K562 (cell line): ENCODE data around the gene BCL10. TPM values are rescaled to one million over a fixed set of nuclear protein-coding genes. Genes with fewer than 3 reads are reported as not detected.

Experiments used
- ARID2 ChIP-seq: fragments of 450-650 bp; IDR thresholded peaks from 2 replicates; pipeline ENCODE4 v1.6.1; 2017; ENCODE audit warnings: antibody characterized with exemption, mild to moderate bottlenecking
- BRD4 ChIP-seq: fragments of 200-600 bp; sonication (generic); IDR thresholded peaks from 2 replicates; pipeline ENCODE4 v1.6.1; 2017; ENCODE audit warnings: inconsistent platforms
- CEBPB ChIP-seq: fragments of 450-650 bp; IDR thresholded peaks from 2 replicates; pipeline ENCODE4 v1.6.1; 2016; ENCODE audit warnings: missing genetic modification characterization, missing compliant biosample characterization
- POLR2G ChIP-seq: fragments of 200-400 bp; formaldehyde crosslinking; IDR thresholded peaks from 2 replicates; pipeline ENCODE4 v1.6.1; 2017; ENCODE audit warnings: low read depth, mild to moderate bottlenecking, antibody characterized with exemption, low read length, moderate library complexity
- SMARCE1 ChIP-seq: fragments of 450-650 bp; IDR thresholded peaks from 2 replicates; pipeline ENCODE4 v1.7.1; 2016; ENCODE audit warnings: mild to moderate bottlenecking
- ZNF717 ChIP-seq: fragments of 250-450 bp; sonication (Bioruptor Pico); IDR thresholded peaks from 2 replicates; pipeline ENCODE4 v1.5.0; 2021
- polyA plus RNA-seq, 8 experiments: library from polyadenylated mRNA; depleted of rRNA in 4 of 8; stranded (reverse) in 5 of 8; unstranded in 3 of 8; fragments of >200 nt; fragmentation: Nextera tagmentation in 2 of 8; fragmentation: Illumina TruSeq in 1 of 8; extraction: Ambion mirVana in 2 of 8; extraction: Trizol in 1 of 8; gene quantifications; 2 replicates each; pipeline versions ENCODE4 v1.2.1 to v1.2.3, GENCODE V29; 2011 to 2014; ENCODE audit warnings: inconsistent platforms in 1 of 8, missing spikeins in 1 of 8
- total RNA-seq, 7 experiments: library from RNA; depleted of rRNA in 6 of 7; stranded (reverse); fragments of >200 nt in 6 of 7; fragmentation: Illumina TruSeq in 2 of 7; extraction: Trizol in 2 of 7; gene quantifications; 2 replicates each; pipeline versions ENCODE4 v1.2.1 to v1.2.3, GENCODE V29; 2011 to 2021; ENCODE audit warnings: low replicate concordance in 1 of 7
- TF ChIP-seq, protein P1 (sequence below): fragments of 450-650 bp; IDR thresholded peaks from 2 replicates; pipeline ENCODE4 v1.6.1; 2016; ENCODE audit warnings: mild to moderate bottlenecking, moderate library complexity

BCL10 gene
- total and polyA plus RNA-seq, 9 of the 15 experiments (the other 6 are each of a cell fraction or from before 2014, with no cell fraction given), result 8.0 to 19.4 (median 12.3) TPM

DNA sequence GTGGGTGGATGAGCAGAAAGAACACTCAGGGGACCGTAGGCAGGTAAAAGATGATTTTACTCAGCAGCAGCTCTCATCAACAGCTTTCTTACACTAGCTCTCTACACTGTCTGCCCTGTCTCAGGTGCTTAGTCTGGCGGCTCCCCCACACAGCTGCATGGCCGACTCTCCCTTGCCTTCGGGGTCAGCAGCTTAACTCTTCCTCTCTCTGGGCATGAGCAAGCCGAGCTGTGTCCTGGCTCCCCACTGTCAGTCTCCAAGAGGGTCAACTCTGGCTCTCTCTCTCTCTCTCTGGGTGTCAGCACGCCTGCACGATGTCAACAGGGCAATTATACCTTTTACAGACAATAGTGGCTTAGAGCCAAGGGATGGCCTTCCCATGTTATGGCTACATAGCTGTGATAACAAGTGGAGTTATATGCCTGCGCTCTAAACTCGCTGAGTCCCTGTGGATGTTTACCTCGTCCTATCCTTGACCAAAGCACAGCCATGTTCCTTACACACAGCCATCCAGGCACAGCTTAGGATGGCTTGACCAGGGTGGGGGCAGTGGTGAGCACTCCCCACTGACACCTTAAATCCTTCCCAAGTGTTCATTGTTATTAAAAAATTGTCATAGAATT lies 3.1 kb upstream of the BCL10 start (continued):
- TF ChIP-seq, protein P1, sequence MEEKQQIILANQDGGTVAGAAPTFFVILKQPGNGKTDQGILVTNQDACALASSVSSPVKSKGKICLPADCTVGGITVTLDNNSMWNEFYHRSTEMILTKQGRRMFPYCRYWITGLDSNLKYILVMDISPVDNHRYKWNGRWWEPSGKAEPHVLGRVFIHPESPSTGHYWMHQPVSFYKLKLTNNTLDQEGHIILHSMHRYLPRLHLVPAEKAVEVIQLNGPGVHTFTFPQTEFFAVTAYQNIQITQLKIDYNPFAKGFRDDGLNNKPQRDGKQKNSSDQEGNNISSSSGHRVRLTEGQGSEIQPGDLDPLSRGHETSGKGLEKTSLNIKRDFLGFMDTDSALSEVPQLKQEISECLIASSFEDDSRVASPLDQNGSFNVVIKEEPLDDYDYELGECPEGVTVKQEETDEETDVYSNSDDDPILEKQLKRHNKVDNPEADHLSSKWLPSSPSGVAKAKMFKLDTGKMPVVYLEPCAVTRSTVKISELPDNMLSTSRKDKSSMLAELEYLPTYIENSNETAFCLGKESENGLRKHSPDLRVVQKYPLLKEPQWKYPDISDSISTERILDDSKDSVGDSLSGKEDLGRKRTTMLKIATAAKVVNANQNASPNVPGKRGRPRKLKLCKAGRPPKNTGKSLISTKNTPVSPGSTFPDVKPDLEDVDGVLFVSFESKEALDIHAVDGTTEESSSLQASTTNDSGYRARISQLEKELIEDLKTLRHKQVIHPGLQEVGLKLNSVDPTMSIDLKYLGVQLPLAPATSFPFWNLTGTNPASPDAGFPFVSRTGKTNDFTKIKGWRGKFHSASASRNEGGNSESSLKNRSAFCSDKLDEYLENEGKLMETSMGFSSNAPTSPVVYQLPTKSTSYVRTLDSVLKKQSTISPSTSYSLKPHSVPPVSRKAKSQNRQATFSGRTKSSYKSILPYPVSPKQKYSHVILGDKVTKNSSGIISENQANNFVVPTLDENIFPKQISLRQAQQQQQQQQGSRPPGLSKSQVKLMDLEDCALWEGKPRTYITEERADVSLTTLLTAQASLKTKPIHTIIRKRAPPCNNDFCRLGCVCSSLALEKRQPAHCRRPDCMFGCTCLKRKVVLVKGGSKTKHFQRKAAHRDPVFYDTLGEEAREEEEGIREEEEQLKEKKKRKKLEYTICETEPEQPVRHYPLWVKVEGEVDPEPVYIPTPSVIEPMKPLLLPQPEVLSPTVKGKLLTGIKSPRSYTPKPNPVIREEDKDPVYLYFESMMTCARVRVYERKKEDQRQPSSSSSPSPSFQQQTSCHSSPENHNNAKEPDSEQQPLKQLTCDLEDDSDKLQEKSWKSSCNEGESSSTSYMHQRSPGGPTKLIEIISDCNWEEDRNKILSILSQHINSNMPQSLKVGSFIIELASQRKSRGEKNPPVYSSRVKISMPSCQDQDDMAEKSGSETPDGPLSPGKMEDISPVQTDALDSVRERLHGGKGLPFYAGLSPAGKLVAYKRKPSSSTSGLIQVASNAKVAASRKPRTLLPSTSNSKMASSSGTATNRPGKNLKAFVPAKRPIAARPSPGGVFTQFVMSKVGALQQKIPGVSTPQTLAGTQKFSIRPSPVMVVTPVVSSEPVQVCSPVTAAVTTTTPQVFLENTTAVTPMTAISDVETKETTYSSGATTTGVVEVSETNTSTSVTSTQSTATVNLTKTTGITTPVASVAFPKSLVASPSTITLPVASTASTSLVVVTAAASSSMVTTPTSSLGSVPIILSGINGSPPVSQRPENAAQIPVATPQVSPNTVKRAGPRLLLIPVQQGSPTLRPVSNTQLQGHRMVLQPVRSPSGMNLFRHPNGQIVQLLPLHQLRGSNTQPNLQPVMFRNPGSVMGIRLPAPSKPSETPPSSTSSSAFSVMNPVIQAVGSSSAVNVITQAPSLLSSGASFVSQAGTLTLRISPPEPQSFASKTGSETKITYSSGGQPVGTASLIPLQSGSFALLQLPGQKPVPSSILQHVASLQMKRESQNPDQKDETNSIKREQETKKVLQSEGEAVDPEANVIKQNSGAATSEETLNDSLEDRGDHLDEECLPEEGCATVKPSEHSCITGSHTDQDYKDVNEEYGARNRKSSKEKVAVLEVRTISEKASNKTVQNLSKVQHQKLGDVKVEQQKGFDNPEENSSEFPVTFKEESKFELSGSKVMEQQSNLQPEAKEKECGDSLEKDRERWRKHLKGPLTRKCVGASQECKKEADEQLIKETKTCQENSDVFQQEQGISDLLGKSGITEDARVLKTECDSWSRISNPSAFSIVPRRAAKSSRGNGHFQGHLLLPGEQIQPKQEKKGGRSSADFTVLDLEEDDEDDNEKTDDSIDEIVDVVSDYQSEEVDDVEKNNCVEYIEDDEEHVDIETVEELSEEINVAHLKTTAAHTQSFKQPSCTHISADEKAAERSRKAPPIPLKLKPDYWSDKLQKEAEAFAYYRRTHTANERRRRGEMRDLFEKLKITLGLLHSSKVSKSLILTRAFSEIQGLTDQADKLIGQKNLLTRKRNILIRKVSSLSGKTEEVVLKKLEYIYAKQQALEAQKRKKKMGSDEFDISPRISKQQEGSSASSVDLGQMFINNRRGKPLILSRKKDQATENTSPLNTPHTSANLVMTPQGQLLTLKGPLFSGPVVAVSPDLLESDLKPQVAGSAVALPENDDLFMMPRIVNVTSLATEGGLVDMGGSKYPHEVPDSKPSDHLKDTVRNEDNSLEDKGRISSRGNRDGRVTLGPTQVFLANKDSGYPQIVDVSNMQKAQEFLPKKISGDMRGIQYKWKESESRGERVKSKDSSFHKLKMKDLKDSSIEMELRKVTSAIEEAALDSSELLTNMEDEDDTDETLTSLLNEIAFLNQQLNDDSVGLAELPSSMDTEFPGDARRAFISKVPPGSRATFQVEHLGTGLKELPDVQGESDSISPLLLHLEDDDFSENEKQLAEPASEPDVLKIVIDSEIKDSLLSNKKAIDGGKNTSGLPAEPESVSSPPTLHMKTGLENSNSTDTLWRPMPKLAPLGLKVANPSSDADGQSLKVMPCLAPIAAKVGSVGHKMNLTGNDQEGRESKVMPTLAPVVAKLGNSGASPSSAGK, result no peak
- no peak for TF ChIP-seq SMARCE1
- TF ChIP-seq CEBPB, result no peak
- TF ChIP-seq ARID2, result no peak
- no peak for TF ChIP-seq ZNF717 (CRISPR knock-in tag)
- no peak for TF ChIP-seq BRD4
- TF ChIP-seq POLR2G, result no peak
